ENCODE measurements around the gene UBE2G2.
A peak's percentile ranks its signal among the peaks of the same experiment; 100 is the strongest.

The UBE2G2 gene

GRCh38 chr21:44785620-44786335, 15.8 kb downstream of the UBE2G2 start:
- no peak for DNase-seq

- no peak for DNase-seq
Measured at GRCh38 chr21:44784810-44785209, 16.8 kb downstream of the UBE2G2 start.

- no peak for DNase-seq
Measured at GRCh38 chr21:44783020-44783696, 18.5 kb downstream of the UBE2G2 start.

- no peak for DNase-seq
Measured at GRCh38 chr21:44780767-44781459, 20.7 kb downstream of the UBE2G2 start.

GRCh38 chr21:44780137-44780502, 21.5 kb downstream of the UBE2G2 start:
- no peak for DNase-seq

GRCh38 chr21:44779417-44780136, 22.0 kb downstream of the UBE2G2 start:
- peak; percentile 10 for DNase-seq

GRCh38 chr21:44778983-44779382, 22.6 kb downstream of the UBE2G2 start:
- DNase-seq: no peak

GRCh38 chr21:44778499-44778911, 23.1 kb downstream of the UBE2G2 start:
- DNase-seq: no peak

- DNase-seq: peak; percentile 12
Measured at GRCh38 chr21:44778094-44778493, 23.5 kb downstream of the UBE2G2 start.

GRCh38 chr21:44774972-44775371, 26.6 kb downstream of the UBE2G2 start:
- no peak for DNase-seq

GRCh38 chr21:44773291-44773932, 28.2 kb downstream of the UBE2G2 start:
- DNase-seq: no peak

GRCh38 chr21:44771896-44772525, 29.6 kb downstream of the UBE2G2 start:
- no peak for DNase-seq

GRCh38 chr21:44767834-44768831, 33.5 kb downstream of the UBE2G2 start:
- DNase-seq: no peak

GRCh38 chr21:44766818-44767354, 34.7 kb downstream of the UBE2G2 start:
- DNase-seq: no peak

- DNase-seq: no peak
Measured at GRCh38 chr21:44766014-44766817, 35.4 kb downstream of the UBE2G2 start.

GRCh38 chr21:44765231-44766013, 36.2 kb downstream of the UBE2G2 start:
- DNase-seq: no peak

- no peak for DNase-seq
Measured at GRCh38 chr21:44764319-44765230, 37.0 kb downstream of the UBE2G2 start.

All from fibroblast of skin of abdomen (primary cell).